Nephron progenitor cell (in vitro differentiated cells): ENCODE results near the gene CHRND.
"Not testable (repeated sequence)": the region's sequence is repeated elsewhere in the genome, so short reads cannot be mapped to it uniquely, and the experiment has no call there.

ENCODE experiments used
- DNase-seq: peaks from one replicate; pipeline ENCODE4 v3.0.0; 2021
- H3K27ac Mint-ChIP-seq: 2 replicates; pipeline ENCODE4 v1.8.0; 2021; ENCODE audit warnings: mild to moderate bottlenecking, moderate library complexity, mixed read lengths
- H3K27me3 Mint-ChIP-seq: 2 replicates; pipeline ENCODE4 v1.8.0; 2021; ENCODE audit warnings: mild to moderate bottlenecking, low read depth, mixed read lengths; ENCODE audit not compliant: poor library complexity
- H3K36me3 Mint-ChIP-seq: 2 replicates; pipeline ENCODE4 v1.8.0; 2021; ENCODE audit warnings: low read depth, mixed read lengths
- H3K4me1 Mint-ChIP-seq: 2 replicates; pipeline ENCODE4 v1.8.0; 2021; ENCODE audit warnings: mixed read lengths
- H3K4me3 Mint-ChIP-seq: 2 replicates; pipeline ENCODE4 v1.8.0; 2021; ENCODE audit warnings: mild to moderate bottlenecking, moderate library complexity, mixed read lengths
- H3K9me3 Mint-ChIP-seq: 2 replicates; pipeline ENCODE4 v1.8.0; 2021; ENCODE audit warnings: mild to moderate bottlenecking, moderate library complexity, mixed read lengths
- TF ChIP-seq, protein P1 (sequence below): fragments of 200-600 bp; sonication (generic); IDR thresholded peaks from 2 replicates; pipeline ENCODE4 v1.5.0; 2021; ENCODE audit warnings: antibody characterized with exemption

CHRND gene

DNA sequence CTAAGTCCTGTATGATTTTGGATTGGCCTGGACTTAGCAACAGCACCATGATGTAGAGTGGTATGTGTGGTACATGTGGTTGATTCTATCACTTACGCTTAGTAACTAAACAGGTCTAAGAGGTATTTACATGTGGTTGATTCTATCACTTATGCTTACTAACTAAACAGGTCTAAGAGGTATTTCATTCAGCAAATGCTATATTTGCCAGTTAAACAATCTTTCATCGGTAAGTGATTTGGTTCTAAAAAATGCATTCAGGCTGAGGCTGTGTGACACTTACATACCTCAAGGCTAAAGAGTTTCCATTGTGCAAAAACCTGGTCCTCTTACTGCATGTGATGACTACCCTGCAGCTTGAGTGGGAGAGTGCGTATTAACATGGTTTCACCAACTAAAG lies 37.6 kb downstream of the CHRND start:
- no peaks in the 10 kb centered on the region for H3K4me1 Mint-ChIP-seq
- no peaks in the 10 kb centered on the region for H3K9me3 Mint-ChIP-seq
- no peak overlapping the region for H3K27ac Mint-ChIP-seq
- H3K27me3 Mint-ChIP-seq, result peaks cover 5% of the 10 kb centered on the region
- peaks cover 88% of the 10 kb centered on the region for H3K36me3 Mint-ChIP-seq
- no peak for DNase-seq
- TF ChIP-seq, protein P1, sequence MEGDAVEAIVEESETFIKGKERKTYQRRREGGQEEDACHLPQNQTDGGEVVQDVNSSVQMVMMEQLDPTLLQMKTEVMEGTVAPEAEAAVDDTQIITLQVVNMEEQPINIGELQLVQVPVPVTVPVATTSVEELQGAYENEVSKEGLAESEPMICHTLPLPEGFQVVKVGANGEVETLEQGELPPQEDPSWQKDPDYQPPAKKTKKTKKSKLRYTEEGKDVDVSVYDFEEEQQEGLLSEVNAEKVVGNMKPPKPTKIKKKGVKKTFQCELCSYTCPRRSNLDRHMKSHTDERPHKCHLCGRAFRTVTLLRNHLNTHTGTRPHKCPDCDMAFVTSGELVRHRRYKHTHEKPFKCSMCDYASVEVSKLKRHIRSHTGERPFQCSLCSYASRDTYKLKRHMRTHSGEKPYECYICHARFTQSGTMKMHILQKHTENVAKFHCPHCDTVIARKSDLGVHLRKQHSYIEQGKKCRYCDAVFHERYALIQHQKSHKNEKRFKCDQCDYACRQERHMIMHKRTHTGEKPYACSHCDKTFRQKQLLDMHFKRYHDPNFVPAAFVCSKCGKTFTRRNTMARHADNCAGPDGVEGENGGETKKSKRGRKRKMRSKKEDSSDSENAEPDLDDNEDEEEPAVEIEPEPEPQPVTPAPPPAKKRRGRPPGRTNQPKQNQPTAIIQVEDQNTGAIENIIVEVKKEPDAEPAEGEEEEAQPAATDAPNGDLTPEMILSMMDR, result no peak
- H3K4me3 Mint-ChIP-seq, result no peak overlapping the region

DNA sequence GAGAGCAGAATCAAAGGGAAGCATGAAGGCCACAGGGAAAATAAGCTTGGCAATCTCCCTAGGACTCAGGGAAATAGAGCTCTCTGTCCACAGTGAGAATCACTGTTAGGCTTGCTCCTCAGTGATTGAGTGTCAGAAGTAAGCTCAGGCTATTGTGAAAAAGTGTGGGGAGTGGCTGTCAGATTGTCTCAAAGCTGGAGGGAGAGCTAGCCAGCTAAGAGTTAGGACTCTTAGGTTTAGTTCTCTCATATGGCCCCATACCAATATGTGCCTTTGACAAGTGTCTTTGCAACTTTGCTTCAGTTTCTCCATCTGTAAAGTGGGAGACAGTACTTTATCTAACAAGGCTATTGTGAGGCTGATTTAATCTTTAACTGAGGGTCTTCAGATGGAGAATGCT lies 41.8 kb downstream of the CHRND start:
- Mint-ChIP-seq H3K9me3 (no peaks in the 10 kb centered on the region), H3K4me1 (no peaks in the 10 kb centered on the region), H3K4me3 (no peak overlapping the region), H3K27ac (no peak overlapping the region), H3K27me3 (no peaks in the 10 kb centered on the region), H3K36me3 (peaks cover 86% of the 10 kb centered on the region)
- DNase-seq, result no peak
- TF ChIP-seq, protein P1, result no peak

DNA sequence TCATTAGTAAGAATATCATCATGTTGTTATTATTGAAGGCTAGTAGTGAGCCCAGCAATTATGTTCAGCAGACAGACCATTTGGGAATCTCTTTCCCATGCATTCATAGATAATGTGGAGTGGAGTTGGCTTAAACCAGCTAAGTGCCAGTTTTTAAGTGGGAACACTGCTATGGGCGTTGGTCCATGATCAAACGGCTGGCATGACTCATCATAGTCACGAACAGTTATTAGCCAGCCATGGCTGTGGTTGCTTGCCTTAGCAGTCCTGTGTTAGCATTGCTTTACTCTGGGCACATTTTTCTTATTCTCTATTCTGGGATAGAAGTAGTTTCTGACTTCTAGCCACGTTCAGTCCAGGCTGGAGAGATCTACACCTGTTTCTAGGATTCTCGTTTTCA lies 42.2 kb downstream of the CHRND start:
- H3K9me3 Mint-ChIP-seq, result no peaks in the 10 kb centered on the region
- no peaks in the 10 kb centered on the region for H3K4me1 Mint-ChIP-seq
- TF ChIP-seq, protein P1, result no peak
- peaks cover 81% of the 10 kb centered on the region for H3K36me3 Mint-ChIP-seq
- H3K27ac Mint-ChIP-seq, result no peak overlapping the region
- H3K27me3 Mint-ChIP-seq, result no peaks in the 10 kb centered on the region
- no peak overlapping the region for H3K4me3 Mint-ChIP-seq
- no peak for DNase-seq

DNA sequence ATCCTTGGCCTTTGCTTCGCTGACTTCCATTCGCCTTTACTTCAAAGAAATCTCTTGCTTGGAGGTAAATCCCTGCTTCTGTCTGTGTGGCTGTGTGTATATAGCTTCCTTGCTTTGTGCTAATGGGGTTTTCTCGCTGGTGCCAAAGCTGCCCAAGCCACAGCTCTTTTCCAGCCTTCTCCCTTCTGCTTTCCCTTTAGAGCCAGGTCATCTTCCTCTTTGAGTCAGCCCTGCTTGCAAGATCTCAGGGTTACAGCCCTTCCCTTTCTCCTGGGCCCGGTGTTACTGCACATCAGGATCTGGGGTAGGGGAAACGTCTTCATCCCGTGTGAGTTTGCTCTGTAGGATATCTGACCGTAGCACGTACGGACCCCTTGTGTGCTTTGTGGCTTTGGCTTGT lies 43.6 kb downstream of the CHRND start:
- TF ChIP-seq, protein P1, result no peak
- Mint-ChIP-seq H3K27me3 (no peaks in the 10 kb centered on the region), H3K27ac (no peak overlapping the region), H3K4me3 (no peak overlapping the region), H3K36me3 (peaks cover 83% of the 10 kb centered on the region), H3K9me3 (no peaks in the 10 kb centered on the region), H3K4me1 (peaks cover 11% of the 10 kb centered on the region)
- no peak for DNase-seq

DNA sequence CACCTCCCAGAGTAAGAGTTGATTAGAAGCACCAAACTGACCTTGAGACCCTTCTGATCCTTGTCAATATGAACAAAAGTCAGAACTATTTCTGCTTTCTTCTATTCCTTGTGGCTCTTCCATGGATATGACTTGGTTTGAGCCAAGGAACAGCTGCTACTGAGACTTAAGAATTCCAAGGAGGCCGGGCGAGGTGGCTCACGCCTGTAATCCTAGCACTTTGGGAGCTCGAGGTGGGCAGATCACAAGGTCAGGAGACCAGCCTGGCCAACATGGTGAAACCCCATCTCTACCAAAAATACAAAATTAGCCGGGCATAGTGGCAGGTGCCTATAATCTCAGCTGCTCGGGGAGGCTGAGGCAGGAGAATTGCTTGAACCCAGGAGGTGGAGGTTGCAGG lies 44.5 kb downstream of the CHRND start:
- not testable (repeated sequence) for H3K27ac Mint-ChIP-seq

DNA sequence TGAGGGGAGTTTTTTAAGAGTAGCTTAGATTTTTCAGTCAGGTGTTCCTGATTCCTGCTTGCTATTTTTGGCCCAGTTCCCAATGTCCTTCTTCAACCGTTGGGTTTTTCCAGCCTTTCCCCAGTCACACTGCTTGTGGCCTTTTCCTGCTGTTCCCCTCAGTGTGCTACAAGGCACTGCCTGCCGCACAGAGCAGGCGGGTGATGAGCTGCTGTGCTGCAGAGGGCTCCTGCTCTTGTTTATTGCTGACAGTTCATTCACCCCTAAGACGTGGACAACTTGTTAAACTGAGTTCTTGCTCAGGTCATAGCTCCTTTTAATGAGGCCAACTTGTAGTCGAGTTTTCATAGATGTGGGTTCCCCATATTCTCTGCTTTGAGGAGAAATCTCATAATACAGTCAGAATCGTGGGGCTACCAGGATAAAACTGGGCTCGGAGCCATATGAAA lies 45.1 kb downstream of the CHRND start:
- H3K9me3 Mint-ChIP-seq, result no peaks in the 10 kb centered on the region
- no peak for DNase-seq
- no peaks in the 10 kb centered on the region for H3K27me3 Mint-ChIP-seq
- peaks cover 11% of the 10 kb centered on the region for H3K4me1 Mint-ChIP-seq
- peaks cover 82% of the 10 kb centered on the region for H3K36me3 Mint-ChIP-seq
- H3K27ac Mint-ChIP-seq, result no peak overlapping the region
- no peak overlapping the region for H3K4me3 Mint-ChIP-seq
- TF ChIP-seq, protein P1, result no peak

More for the DNA sequence above, 44.5 kb downstream of the CHRND start:
- H3K4me3 Mint-ChIP-seq, H3K9me3 Mint-ChIP-seq, H3K27me3 Mint-ChIP-seq, DNase-seq: not testable (repeated sequence)
- H3K4me1 Mint-ChIP-seq, result peaks cover 11% of the 10 kb centered on the region
- peaks cover 83% of the 10 kb centered on the region for H3K36me3 Mint-ChIP-seq
